LNCAP (cell line): ENCODE measurements around the gene WNT6.

Experiments
- TF ChIP-seq, protein P1 (sequence below): fragments of 450-650 bp; IDR thresholded peaks from 2 replicates; pipeline ENCODE4 v1.5.1; 2017; ENCODE audit warnings: mild to moderate bottlenecking

The WNT6 gene

DNA sequence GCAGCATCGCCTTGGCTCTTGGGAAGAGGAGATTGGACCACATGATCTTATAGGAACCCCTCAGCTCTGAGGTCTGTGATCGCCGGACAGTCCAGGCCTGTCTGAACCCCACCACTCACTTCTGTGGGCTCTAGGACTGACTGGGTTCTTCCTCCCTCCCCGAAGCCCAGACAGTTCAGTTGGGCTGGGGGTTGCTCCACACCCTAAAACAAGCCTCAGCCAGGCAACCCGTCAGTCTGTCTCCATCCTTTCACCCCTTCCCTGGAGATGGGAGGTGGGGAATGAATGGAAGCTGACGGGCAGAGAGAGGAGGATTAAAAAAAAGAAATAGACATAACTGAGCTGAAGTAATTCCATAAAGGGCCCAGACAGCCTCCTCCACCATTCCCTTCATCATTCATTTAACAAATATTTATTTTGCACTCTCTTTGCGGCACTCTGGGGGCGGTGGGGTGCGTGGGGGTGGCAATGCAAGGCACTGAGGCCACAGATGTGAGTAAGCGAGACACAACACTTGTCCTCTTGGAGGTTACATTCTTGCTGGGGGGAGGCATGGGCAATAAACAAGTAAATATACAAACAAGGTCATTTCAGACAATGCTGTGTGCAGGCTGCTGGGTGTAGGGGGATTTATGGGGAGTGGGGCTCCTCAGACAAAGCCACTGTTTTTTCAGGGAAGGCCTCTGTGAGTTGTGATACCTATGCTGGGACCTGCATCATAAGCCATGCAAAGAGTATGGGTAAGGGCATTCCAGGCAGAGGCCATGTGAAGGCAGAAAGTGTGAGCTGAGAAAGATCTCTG is 33.9 kb downstream of the WNT6 start:
- TF ChIP-seq, protein P1, sequence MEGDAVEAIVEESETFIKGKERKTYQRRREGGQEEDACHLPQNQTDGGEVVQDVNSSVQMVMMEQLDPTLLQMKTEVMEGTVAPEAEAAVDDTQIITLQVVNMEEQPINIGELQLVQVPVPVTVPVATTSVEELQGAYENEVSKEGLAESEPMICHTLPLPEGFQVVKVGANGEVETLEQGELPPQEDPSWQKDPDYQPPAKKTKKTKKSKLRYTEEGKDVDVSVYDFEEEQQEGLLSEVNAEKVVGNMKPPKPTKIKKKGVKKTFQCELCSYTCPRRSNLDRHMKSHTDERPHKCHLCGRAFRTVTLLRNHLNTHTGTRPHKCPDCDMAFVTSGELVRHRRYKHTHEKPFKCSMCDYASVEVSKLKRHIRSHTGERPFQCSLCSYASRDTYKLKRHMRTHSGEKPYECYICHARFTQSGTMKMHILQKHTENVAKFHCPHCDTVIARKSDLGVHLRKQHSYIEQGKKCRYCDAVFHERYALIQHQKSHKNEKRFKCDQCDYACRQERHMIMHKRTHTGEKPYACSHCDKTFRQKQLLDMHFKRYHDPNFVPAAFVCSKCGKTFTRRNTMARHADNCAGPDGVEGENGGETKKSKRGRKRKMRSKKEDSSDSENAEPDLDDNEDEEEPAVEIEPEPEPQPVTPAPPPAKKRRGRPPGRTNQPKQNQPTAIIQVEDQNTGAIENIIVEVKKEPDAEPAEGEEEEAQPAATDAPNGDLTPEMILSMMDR: no peak

DNA sequence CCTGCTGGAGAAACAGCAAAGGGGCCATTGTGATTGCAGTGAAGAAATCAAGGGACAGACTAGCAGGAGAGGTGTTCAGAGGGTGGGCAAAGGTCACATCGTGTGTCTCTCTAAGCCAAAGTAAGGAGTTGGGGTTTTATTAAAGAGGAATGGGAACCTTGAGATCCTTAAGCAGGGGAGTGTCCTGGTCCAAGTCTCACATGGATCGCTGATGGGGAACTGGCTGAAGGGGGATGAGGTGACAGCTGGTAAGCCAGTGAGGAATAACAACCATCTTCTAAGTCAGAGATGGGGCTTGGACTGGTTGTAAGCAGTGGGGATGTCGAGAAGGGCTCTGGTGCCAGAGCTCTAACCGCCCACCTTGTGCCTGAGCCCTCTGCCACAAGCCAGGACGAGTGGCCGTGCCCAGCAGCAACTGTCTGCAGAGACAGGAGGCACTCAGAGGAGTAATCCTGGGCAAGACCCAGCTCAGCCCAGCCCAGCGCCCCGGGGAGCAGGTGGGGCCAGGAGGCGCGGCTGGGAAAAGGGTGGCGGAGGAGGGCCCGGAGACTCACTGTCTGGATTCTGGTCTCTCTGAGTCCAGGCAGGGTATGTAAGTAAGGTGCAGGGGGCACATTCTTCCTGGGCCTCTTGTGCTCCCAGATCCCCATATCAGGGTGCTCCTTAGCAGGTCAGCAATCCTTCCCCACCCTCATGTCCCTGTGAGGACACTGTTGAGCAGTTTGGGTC is 34.7 kb downstream of the WNT6 start:
- TF ChIP-seq, protein P1: no peak

DNA sequence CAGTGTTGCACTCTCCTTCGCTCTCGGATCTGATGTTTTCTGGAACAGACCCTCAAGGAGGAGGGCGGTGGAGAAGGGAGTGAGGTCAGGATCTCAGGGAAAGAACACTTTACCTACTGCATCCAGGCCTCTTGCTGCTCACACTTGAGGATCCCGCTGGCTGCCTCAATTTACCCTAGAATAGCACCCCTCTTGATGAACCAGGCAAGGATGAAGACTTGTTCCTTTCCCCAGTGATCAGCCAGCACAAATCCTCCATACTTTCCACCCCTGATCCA is 35.2 kb downstream of the WNT6 start:
- TF ChIP-seq, protein P1: no peak

DNA sequence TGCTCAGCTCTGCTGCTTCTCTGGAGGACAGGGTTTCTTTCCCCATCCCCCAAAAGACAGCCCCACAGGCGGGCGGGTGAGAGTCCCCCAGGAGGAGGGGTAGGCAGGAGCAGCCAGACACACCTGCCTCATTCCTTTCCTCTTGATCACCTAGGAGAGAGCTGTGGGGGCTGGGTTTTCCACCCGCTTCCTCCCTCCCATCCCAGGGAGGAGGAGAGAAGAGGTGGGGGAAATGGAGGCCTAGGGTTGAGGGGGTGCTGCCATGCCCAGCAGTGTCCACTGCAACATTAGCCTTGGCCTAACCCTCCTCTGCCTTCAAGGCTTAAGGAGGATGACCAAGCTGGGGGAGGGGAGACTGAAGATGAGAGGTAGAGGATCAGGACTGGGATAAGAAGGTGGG is 35.7 kb downstream of the WNT6 start:
- TF ChIP-seq, protein P1: no peak

DNA sequence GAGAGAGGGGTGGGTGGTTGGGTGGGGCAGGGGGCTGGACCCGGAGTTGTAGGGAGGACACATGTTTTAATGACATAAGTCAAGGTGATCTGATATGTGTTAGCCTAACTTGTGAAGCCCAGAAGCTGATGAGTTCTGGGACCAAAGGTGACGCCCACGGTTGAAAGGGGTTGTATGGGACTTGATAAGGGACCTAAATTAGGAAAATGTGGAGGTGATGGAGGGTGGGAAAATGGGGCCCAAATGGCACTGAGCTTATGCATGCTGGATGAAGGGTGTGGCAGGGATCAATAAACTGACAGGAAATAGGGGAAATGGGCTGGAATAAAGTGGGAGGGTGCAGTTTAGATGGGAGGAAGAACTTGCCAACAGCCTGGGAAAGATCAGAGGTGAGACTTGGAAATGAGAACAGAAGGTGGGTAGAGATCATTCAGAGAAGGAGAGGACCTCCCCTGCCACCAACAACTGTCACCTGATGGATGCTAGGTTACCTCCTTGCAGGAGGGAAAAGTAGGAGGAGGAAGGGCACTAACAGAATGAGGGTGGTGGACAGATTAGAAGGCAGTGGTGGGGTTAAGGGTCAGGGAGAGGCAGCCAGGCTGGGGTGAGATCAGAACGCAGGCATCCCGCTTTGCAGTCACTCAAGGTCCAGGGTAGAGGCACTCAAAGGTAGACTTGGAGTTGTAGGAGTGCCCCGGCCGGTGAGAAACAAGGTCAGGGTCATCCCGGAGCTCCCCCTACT is 36.3 kb downstream of the WNT6 start:
- TF ChIP-seq, protein P1: no peak

DNA sequence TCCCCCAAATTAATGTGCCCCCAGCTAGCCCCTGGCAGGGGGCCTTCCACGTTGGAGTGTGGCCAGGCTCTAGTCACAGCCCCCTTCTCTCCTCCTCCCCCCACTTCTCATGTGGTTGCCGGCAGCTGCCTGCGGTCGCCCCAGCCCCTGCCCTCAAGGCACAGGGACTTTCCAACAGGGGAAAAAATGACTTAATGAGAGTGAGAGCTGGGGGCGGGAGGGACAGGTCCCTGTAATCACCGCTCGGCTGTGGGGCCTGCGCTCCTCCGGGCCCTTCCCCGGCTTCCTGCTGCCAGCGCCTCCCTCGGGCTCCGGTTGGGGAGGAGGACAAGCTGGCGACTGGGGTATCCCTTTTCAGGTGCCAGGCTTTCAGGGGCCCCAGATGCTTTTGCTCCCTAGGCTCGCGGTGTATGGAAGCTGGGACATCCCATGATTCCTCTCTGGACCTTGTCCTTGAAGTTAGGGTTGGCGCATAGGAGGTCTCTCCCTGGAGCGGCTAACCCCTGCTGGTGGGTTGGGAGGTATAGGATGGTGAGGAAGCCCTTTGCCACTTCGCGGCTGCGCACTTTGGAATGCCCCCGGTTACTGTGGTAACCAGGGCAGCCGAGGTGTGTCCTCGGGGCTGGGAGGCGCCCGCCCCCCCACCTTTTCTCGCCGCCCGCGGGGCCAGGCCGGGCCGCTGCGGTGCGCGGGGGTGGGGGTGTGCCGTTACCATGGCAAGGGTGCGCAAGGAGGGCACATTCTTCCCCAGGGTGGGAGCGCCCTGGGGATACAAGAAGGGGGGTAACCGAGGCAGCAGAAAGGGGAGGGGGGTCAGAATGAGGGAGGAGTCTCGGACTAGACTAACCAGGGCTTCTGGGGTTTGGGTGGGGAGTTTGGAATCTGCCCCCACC is 37.1 kb downstream of the WNT6 start:
- TF ChIP-seq, protein P1: no peak
